Stimulated activated CD4-positive, alpha-beta T cell treated with anti-CD3 and anti-CD28 coated beads, Interleukin-12 subunit alpha, Interleukin-12 subunit beta, amount 100 ng/mL, for 48 hours (primary cell): Measurements from ENCODE around the gene LINGO4.
A peak's percentile ranks its signal among the peaks of the same experiment; 100 is the strongest.
"Not testable (repeated sequence)": the region's sequence is repeated elsewhere in the genome, so short reads cannot be mapped to it uniquely, and the experiment has no call there.

ENCODE experiments used
- DNase-seq, 3 donors: peaks; one replicate each; pipeline ENCODE4 v3.0.0-alpha.2; 2020; ENCODE audit warnings: low read depth in 2 of 3, low spot score in 1 of 3

Gene LINGO4

DNA sequence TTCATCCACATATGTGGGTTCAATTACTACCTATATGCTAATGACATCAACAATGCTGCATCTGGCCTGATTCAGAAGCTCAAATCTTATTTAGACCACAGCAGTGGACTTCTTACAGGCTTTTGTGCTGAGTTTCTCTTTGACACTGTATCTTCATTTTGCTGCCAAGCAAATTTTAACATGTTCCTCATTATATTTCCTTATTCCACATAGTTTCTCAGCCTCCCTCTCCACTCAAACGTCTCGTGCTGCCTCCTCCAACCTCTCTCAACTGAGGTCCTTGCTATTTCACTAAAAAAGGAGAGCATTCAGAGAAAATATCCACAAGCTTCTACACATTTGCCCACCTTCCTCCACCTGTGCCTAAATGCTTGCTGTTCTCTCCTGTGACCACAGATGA lies 21.4 kb downstream of the LINGO4 start:
- no peak for DNase-seq

- DNase-seq = no peak
These were observed 22.5 kb downstream of the LINGO4 start for GRCh38 chr1:151782741-151783140.

DNA sequence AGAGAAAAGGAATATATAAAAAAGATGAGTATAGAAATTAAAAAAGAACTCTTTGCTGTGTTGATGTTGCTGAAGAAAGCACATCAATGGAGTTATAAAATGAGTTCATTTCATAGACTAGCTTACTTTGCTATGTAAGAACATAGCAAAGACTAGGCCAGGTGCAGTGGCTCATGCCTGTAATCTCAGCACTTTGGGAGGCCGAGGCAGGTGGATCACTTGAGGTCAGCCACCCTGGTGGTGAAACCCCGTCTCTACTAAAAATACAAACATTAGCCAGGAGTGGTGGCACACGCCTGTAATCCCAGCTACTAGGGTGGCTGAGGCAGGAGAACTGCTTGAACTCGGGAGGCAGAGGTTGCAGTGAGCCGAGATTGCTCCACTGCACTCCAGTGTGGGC lies 23.2 kb downstream of the LINGO4 start:
- DNase-seq = not testable (repeated sequence)

DNA sequence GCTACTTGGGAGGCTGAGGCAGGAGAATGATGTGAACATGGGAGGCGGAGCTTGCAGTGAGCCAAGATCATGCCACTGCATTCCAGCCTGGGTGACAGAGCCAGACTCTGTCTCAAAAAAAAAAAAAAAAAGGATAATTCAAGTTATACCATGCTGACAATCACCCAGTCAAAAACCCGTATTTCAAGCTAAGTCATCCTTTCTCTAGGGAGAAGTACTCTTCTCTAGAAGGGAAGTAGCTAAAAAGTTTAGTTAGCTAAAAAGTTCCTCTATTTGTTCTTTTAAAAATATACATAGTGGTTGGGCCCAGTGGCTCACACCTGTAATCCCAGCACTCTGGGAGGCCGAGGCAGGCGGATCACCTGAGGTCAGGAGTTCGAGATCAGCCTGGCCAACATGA lies 24.5 kb downstream of the LINGO4 start:
- DNase-seq = not testable (repeated sequence)

DNA sequence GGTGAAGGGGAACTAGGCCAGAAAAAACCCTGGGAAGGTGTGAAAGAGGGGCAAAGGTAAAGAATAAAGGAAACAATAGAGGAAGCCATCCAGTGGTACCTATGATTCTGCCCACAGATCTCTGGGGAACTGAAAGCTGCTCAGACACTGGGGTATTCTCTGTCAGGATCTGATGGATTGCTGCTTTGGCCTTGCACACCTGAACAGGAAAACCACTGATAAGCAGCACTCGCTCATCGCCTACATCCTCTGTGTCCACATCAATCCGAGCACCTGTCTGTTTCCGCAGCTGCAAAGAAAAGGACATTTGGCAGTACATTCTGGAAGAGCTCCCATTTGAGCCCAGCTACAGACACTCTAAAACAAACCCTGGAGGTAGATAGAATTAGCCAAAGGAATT lies 25.4 kb downstream of the LINGO4 start:
- no peak for DNase-seq

GRCh38 chr1:151777317-151777716 lies 27.9 kb downstream of the LINGO4 start:
- no peak for DNase-seq

GRCh38 chr1:151776665-151777062 lies 28.6 kb downstream of the LINGO4 start:
- DNase-seq = no peak

- DNase-seq = no peak
These were observed 29.1 kb downstream of the LINGO4 start for GRCh38 chr1:151775894-151776664.

DNA sequence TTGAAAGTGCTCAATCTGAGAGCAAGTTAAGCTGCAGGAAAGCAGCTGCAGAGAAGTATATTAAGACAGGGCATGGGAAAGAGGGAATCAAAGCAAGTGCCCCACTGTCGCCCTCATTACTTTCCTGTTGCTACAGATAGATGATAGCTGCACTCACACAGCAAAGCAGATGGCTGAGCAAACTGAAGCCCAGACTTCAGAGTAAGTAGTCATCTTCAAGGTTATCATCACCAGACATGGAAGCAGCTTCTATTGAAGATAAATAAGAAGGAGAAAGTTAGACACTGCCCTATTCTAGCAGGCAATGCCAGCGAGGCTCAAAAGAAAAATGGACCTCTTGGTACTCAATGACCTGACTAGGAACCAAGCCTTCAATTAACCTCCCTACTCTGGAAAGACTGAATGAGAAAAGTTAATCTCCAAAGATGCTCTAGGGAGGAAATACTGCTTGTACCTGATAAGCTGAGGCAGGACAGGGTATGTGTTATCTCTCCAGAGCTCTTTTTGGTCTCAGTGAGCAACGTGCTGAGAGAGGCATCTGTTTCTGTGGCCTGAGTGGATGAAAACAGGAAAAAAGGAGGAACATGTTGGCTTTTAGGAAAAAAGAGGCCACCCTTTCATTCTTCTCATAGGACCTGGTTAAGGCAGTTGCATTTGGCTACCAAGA lies 30.8 kb downstream of the LINGO4 start:
- no peak for DNase-seq

DNA sequence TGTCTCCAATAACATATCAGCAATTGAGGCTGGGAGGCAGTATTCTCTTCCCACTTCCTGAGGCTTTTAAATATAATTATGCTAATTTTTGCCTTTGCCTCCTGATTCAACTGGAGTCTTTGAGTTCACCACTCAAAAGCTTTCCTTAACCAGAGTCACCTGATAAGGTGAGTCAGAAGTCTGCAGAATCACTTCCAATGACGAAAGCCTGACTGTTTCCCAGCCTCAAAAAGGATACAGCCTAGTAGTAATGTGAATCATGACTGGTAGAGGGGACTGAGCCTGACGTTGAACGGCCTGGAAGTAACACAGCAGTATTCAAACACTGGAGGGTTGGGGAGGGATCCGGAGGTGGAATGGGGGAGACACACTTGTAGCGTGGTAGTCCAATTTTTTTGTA lies 31.5 kb downstream of the LINGO4 start:
- no peak for DNase-seq

DNA sequence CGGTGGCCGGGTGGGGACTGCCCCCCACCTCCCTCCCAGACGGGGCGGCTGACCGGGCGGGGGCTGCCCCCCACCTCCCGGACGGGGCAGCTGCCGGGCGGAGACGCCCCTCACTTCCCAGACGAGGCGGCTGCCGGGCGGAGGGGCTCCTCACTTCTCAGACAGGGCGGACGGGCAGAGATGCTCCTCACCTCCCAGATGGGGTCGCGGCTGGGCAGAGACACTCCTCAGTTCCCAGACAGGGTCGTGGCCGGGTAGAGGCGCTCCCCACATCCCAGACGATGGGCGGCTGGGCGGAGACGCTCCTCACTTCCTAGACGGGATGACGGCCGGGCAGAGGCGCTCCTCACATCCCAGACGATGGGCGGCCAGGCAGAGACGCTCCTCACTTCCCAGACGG lies 35.9 kb downstream of the LINGO4 start:
- DNase-seq = not testable (repeated sequence)

DNA sequence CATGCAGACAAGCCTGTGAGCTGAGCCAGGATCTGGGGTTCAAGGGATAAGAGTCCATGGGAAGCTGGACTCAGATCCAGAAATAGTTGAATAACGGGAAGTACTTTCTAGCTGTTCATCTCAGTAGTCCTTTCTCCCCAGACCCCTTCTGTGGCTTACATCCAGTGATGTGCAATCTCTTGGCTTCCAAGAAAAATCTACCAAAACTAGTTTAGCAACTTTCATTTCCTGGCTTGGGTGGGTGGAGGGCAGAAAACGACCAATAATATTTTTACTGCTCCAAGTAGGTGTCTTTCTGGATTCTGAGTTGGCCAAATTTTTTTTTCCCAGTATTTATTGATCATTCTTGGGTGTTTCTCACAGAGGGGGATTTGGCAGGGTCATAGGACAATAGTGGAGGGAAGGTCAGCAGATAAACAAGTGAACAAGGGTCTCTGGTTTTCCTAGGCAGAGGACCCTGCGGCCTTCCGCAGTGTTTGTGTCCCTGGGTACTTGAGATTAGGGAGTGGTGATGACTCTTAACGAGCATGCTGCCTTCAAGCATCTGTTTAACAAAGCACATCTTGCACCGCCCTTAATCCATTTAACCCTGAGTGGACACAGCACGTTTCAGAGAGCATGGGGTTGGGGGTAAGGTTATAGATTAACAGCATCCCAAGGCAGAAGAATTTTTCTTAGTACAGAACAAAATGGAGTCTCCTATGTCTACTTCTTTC lies 36.7 kb downstream of the LINGO4 start:
- not testable (repeated sequence) for DNase-seq

GRCh38 chr1:151763990-151764389 lies 41.2 kb downstream of the LINGO4 start:
- DNase-seq = no peak

- DNase-seq = peak; percentile 80 to 84 (median 83)
These were observed 42.0 kb downstream of the LINGO4 start, which contains the start of gene MRPL9 for GRCh38 chr1:151762941-151763921. TSS of gene MRPL9 (minus strand) at chr1:151763496. CDS start at chr1:151763479, 17 bp downstream.

- DNase-seq = no peak
These were observed 44.4 kb downstream of the LINGO4 start for GRCh38 chr1:151760597-151761385.

DNA sequence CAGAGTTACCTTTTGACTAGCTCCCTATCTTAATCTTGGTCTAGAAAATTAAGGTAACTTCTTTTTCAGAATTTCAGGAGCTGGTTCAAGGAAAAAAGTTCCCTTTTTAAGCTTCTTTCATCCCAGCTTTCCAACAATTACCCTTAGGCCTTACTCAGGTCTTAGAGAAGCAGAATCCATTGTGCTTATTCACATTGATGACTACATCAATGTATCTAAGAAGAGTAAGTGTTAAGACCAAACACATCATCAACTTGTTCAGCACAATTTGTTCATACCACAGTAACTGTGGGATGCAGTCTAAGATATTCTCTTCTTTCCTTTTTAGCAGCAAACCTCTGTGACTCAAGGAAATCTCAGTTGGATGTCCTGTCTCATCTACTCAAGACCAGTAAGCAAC lies 46.0 kb downstream of the LINGO4 start:
- no peak for DNase-seq

- DNase-seq = no peak
These were observed 48.9 kb downstream of the LINGO4 start for GRCh38 chr1:151756291-151756690.
